DMS114 treated with DMSO at 0.1 percent for 48 hours (cell line): ENCODE results near the gene STX2.
A peak's percentile ranks its signal among the peaks of the same experiment; 100 is the strongest.
"Not testable (repeated sequence)": the region's sequence is repeated elsewhere in the genome, so short reads cannot be mapped to it uniquely, and the experiment has no call there.

Source experiments
- DNase-seq: peaks from one replicate; lab custom pipeline; 2025; ENCODE audit not compliant: unreplicated experiment; lab: John Stamatoyannopoulos, UW

The STX2 gene

GRCh38 chr12:130838951-130839769 is at the start of gene STX2:
TSS of gene STX2 (minus strand) at chr12:130839250. CDS start at chr12:130839099, 151 bp downstream.
- peak; percentile 87 for DNase-seq

- not testable (repeated sequence) for DNase-seq
Observed at GRCh38 chr12:130887190-130887589, 48.1 kb upstream of the STX2 start.

- no peak for DNase-seq
Observed at GRCh38 chr12:130881548-130881947, 42.5 kb upstream of the STX2 start.

- DNase-seq: no peak
Observed at GRCh38 chr12:130881046-130881445, 42.0 kb upstream of the STX2 start.

GRCh38 chr12:130880411-130880885 is 41.4 kb upstream of the STX2 start:
- no peak for DNase-seq

- no peak for DNase-seq
Observed at GRCh38 chr12:130879781-130880389, 40.8 kb upstream of the STX2 start.

GRCh38 chr12:130879212-130879686 is 40.2 kb upstream of the STX2 start:
- no peak for DNase-seq

GRCh38 chr12:130878193-130879185 is 39.4 kb upstream of the STX2 start:
- peak; percentile 24 for DNase-seq

- no peak for DNase-seq
Observed at GRCh38 chr12:130877333-130877732, 38.3 kb upstream of the STX2 start.

GRCh38 chr12:130876758-130877157 is 37.7 kb upstream of the STX2 start:
- peak; percentile 36 for DNase-seq

- DNase-seq: no peak
Observed at GRCh38 chr12:130876297-130876696, 37.2 kb upstream of the STX2 start.

GRCh38 chr12:130875708-130876107 is 36.7 kb upstream of the STX2 start:
- DNase-seq: not testable (repeated sequence)

- DNase-seq: no peak
Observed at GRCh38 chr12:130875193-130875592, 36.1 kb upstream of the STX2 start.

- DNase-seq: no peak
Observed at GRCh38 chr12:130874696-130875095, 35.6 kb upstream of the STX2 start.

GRCh38 chr12:130873825-130874224 is 34.8 kb upstream of the STX2 start:
- no peak for DNase-seq

GRCh38 chr12:130873106-130873795 is 34.2 kb upstream of the STX2 start:
- DNase-seq: no peak

GRCh38 chr12:130872179-130873096 is 33.4 kb upstream of the STX2 start:
- no peak for DNase-seq

GRCh38 chr12:130871286-130872178 is 32.5 kb upstream of the STX2 start, which contains the start of gene RAN:
TSS of gene RAN (plus strand) at chr12:130872066. CDS start at chr12:130872594, 528 bp downstream.
- peak; percentile 84 for DNase-seq
